Retina (tissue), 1 donor: ENCODE data around the gene NTF4.

Experiments
- DNase-seq: peaks from one replicate; pipeline ENCODE4 v3.0.0-alpha.2; 2016

Gene NTF4

DNA sequence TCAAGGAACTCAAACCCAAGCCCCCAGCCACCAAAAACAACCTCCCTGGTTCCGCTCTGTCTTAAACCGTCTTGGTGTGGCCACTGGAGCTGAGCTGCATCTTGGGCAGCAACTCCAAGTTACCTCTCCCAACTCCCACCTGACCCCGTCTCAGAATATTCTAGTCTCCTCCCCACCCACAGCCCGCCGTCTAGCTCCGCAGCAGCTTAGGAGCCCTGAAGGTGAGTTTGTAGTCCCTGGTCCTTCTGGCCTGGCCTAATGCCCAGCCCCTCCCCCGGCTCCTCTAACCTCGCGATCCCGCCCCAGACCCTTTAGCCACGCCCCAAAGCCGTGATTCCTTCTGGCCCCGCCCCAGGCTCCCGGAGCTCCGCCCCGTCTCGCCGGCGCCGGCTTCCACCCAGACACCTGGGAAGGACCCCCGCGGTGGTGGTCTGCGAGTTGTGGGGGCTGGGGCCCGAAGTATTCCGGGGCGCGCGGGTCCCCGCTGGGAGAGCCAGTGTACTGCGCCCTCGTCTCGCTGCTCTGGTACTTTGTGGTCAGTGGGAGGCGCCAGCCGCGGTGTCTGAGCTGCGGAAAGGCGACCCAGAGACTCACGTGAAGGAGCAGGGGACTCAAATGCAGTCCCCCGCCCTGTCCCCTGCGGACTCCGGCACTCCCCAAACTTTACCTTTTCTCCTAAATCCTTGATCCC, 45.2 kb downstream of the NTF4 start:
- DNase-seq, result peak; percentile 67

- DNase-seq, result peak; percentile 54
These were observed 46.0 kb downstream of the NTF4 start for GRCh38 chr19:49018388-49019241.

DNA sequence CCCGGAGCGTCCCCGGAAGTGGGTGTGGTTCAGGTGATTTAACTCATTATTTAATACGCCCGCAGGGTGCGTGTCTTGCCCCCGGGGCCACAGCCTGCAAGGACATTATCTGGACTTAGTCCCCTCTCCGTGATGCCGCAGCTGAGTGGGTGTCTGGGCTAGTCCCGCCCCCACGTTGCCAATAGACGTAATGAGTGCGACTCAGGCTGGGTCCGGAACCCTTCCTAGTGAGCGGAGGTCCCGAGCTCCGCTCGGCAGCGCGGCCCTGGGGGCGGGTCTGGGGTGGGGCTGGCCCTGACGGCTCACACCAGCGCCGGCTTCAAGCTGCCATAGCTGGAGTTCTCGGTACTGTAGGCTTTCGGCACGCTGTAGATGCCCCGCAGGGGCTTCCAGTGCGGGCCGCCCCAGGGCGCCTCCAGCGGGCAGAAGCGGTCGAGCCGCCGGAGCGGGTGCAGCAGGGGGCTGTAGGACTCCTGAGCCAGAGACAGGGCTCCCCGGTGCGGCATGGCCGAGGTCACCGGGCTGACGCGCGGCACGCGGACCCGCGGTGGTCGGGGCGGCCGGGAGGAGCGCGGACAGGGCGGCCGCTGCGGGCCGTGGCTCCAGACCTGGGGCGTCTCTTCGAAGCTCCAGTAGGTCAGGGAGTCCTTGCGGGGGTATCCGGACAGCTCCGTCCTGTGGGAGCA, 46.8 kb downstream of the NTF4 start:
- peak; percentile 65 for DNase-seq

- no peak for DNase-seq
These were observed 47.5 kb downstream of the NTF4 start, which contains the start of gene LHB for GRCh38 chr19:49017041-49017665. LHB (minus strand) TSS chr19:49017091; CDS start chr19:49017081, 10 bp downstream.

- no peak for DNase-seq
These were observed 48.4 kb downstream of the NTF4 start for GRCh38 chr19:49016067-49016839.

DNA sequence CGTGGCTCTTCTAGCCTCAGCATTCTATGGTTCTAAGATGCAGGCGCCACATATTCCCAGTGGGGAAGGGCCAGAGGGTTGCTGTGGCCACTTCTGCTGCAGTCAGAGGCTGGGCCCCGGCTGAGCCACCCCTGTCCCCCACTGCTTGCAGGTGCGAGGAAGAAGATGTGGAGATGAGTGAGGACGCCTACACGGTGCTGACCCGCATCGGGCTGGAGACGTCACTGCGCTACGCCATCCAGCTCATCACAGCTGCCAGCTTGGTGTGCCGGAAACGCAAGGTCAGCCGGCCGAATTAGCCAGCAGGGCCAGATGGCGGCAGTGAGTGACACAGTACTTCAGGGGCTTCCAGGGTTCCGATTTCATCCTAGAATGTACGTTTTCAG, 49.8 kb downstream of the NTF4 start:
- no peak for DNase-seq

- DNase-seq, result no peak
These were observed 50.3 kb downstream of the NTF4 start for GRCh38 chr19:49014123-49014869.

GRCh38 chr19:49011194-49011593, 53.4 kb downstream of the NTF4 start:
- no peak for DNase-seq
